COLO829 (cell line): ENCODE results near the gene TDRKH.

Source experiments
- DNase-seq: peaks from one replicate; pipeline ENCODE4 v3.0.0; 2012; ENCODE audit warnings: low spot score

Gene TDRKH

DNA sequence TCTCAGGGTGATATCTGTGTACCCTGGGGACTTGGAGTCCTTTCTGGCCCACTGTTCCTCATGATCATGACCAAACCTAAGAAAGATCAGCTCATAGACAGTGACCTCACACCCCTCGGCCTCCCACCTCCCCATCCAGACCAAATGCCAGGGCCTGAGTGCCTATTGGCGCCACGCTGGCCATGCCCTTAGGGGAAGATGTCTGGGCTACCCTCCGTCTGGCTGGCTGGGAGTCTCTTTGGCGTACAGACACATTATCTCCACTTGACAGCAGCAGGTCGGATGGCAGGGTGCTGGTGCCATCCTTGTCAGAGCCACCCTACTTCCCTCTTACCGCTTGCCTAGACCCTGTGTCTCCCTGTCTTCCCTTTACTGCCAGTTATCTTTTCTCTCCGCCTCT lies 32.9 kb upstream of the TDRKH start:
- DNase-seq, result no peak

DNA sequence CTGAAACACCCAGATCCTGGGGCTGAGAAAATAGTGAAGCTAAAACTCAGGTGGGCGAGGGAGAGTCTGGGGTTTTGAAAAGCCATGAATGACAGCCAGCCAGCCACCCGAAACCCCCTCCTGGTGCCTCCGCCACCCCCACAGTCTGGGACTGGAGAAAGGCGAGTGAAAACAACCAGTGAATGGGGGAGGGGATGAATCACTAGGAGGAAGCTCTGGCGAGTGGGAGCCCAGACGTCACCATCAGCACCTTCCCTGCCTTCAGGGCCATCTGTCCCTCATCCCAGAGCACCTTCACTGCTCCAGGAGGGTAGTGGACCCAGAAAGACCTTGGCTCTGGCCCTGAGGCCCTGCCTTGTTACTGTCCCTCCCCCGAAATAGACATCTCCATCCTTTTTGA lies 32.1 kb upstream of the TDRKH start:
- no peak for DNase-seq

DNA sequence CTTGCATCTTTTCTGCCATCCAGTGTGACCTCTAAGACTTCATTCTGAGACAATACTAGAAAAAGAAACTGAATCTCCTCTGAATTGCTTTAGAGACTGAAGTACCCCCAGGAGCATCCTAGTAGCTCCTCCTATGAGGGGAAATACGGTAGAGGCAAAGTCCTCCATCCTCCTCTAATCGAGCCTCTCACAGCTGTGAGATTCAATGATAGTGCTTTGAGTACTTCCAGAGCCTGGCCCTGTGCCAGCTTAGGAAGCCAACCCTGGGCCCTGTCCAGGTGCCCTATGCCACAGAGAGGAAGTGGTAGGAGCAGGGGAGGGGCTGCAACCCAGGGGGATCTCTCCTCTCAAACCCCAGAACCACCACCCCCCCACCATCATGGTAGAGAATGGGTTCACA lies 30.6 kb upstream of the TDRKH start:
- no peak for DNase-seq

DNA sequence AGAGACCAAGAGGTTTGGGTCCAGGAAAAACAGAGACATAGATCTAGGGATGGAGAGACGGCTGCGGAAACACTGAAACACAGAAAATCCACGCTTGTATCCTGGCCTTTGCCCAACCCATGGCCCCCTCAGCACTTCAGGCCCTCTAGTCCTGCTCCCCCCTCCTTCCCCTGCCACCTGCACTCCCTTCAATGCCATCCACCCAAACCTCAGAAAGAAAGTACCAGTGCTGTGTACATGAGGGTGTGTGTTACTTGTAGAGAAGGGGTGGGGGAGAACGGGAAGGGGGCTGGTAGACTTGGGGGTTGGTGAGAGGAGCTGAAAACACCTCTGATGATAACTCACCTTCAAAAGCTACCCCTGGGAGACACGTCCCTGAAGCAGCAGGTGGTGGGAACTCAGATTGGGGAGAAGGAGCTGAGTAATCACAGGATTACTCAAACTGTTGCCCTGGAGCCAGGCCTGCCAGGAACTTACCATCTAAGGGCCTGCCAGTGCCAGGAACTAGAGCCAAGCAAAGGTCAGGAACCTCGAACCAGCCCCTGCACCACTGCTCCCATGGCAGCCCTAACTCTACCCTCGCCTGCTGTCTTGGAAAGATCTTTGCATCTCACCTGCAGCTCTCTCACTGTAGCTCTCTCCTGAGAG lies 29.8 kb upstream of the TDRKH start:
- no peak for DNase-seq

DNA sequence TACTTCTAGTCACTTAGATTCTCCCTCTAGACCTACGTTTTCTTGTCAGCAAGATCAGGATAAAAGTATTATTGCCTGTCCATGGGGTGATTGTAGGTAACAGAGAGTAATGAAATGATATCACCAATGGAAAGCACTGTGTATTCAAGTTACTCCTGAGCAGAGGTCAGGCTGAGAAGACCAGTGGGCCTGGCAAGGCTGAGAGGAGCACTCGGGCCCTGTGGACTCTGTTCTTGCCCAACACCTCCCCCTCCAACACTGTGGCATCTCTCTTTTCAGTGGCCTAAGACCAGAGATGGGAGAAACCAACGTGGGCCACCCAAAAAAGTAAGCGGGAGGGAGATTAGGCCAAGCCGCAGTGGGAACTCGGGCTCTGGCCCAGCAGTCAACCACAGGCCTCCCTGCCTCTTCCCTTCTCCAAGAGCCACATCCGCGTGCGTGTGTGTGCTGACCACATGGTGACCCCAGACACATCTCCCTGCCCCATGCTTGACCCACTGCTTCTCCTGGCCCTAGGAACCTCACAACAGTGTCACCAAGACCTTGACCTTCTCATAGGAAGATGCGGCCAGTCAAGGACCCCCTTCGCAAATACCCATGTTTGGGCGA lies 29.0 kb upstream of the TDRKH start:
- DNase-seq, result no peak

DNA sequence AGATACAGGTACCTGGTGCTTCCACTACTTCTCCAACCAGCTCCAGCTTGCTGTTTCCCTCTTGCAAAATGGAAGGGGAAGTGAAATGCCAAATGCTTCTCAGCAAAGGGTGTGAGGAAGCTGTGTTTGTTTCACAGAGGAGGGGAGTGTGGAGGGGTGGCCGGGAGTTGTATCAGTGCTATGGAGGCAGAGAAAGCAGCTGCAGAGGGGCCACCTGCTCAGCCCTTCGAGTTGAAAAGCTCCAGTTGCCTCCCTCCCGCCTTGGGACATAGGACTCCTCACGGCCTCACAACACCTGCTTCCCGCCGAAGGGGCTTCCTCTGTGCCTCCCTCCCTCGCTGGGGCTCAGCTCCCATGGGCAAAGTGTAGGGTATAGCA lies 27.0 kb upstream of the TDRKH start:
- DNase-seq, result no peak

DNA sequence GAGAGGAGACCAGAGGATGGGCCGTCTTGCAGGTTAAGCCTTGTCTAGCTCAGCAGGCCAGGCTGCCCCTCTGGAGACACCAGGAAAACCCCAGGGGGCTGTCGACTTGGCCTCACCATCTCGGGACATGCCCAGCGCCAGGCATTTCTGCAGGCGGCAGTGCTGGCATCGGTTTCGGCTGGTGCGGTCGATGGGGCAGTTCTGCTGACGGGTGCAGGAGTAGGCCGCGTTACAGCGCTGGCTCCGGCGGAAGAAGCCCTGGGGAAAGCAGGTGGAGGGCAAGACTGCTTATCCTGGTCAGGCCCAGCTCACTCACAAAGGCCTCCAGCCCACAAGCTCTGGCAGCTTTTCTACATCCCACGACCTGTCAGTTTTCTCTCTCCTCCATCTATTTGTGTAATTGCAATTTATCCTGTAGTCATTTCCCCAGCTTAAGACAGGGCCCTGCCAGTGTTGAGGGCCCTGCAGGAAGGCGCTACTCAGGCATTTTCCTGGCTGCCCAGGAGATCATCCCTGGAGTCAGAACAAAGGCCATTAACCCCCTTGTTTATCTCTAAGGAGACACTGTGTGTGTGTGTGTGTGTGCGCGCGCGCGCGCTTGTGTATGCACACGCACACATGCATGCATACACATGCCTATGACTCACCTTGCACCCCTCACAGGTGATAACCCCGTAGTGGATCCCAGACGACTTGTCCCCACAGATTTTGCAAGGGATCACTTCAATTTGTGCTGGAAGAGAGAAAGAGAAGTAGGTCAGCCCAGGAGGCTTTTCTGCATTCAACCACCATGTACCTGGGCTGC lies 26.4 kb upstream of the TDRKH start:
- DNase-seq, result no peak

DNA sequence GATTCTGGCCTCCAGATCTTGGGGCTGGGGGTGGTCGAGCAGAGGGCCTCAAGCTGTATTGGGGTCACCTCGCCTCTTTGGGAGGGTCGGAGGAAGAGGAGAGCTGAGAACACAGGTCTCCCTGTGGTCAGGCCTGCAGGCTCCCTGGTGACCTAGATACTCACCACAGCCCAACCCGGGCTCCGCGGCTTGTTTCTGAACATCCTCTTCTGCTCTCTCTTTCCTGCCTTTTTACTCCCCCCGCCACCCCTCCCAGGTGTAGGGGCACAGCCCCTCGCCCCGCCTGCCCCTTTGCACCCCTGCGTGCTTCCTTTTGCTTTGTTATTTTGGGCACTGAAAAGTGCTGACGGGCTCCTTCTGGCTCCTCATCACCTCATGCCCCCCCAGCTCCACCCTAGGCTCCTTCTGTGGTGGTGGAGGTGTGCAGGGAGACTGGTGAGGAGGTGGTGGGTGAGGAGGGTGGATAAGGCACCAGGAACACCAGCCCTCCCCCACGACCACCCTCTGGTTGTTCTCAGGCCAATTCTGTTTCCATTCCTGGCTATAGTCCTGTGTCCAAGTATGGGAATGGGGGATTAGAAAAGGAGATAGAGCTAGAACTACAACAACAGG lies 25.5 kb upstream of the TDRKH start:
- DNase-seq, result no peak

DNA sequence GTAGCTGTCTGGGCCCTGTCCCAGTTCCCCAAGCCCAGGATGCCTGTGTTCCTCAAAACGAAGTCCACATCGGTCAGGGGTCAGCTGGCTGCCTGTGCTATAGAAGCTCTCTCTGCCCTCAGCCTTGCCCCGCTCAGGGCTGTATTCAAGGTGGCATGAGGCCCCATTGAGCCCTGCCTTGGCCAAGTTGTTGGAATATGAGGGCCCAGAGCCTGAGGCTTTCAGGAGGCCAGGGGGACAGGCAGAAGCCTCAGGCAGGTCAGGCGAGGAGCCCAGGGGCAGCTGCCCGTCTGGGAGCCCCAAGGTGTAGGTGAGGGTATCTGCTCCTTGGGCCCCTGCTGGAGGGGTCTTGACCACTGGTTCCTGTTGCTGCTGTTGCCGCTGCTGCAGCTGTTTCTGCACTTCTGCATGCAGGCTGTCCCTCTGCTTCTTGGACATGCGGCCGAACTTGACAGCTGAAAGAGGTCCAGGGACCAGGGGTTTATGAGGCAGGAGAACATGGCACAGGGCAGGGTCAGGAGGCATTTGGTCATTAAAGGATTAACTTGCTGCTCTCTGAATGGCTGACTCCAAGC lies 24.8 kb upstream of the TDRKH start:
- no peak for DNase-seq

DNA sequence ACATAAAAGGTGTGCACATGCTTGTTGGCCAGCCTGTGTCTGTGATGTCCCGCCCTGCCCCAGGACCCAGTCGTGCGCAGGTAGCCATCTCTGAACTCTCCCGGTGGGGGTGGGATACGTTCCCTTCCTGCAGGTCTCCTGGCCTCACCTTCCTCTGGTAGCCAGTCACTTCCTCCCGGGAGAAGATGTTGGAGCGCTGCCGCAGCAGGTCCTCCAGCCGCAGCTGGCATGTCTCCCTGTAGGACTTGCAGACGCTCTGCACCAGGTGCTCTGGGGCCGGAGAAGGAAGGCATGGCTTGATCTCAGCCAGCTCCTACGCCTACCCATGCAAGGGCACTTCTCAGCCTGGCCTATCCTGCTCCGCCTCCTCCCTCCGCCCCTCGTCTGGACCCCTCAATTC lies 24.1 kb upstream of the TDRKH start:
- no peak for DNase-seq

DNA sequence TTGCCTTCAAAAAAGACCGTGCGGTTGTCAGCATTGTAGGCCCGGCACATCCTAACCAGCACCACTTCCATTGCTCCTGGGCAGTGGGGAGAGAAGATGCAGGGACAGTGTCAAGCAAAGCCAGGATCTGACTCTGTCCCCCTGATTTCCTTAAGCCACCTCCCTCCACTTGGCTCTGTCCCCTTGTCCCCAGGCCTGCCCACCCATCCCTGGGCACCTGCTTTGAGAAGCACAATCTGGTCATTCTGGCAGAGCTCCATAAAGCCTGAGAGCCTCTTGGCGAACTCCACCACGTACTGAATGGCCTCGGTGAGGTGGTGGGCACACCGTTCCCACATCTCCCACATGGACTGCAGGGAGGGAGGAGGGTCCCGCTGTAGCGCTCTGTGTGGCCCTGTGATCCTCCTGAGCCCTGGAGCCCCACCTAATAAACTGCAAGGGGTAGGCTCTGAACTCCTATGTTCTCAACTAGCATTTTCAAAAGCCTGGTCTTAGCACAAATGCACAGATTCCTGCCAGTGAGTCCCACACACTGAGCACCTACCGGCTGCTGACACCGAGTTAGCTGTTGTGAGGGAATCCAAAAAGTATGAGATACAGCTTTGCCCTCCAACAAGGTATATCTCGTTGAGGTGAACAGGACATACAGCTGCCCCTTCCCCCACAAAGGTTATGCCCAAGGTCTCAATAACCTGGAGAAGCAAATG lies 23.1 kb upstream of the TDRKH start:
- DNase-seq, result no peak

DNA sequence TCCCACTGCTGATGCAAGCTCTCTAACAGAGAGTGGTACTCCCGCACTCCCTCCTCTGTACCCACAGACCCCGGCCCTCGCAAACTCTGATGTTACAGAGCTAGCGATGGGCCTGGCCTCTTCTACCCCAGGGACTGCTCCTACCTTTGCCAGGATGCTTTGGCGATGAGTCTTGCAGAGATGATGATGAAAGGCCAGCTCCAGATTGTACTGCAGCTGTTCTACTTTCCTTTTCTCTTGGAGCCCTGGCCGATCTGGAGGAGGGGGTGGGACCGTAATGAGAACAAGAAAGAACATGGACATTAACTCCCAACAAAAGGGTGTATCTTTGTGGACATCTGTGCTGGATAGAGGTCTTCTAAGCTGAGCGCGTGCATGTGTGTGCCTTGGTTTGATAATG lies 20.9 kb upstream of the TDRKH start:
- DNase-seq, result no peak

DNA sequence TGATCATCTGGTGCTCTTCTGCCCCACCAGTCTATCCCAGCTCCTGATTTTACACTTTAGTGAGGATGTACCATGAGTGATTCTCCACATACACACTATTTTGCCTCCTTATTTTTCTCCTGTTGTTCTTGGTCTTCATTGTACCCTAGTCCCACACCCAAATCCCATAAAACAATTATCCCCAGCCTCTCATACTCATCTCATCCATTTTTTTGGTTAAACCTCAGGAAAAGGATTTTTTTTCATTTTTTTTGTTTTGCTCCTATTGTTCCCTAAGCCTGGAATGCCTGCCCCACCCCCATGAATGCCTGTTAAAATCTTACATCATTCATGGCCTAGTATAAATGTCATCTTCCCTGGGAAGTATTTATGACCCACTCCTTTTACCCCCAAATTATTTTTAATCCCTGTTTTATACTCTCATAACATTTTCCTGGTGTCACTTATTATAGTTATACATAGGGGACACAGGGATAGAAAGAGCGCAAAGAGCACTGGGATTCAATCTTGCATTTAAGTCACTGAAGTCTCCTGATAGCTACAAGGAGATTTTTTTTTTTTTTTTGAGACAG lies 19.8 kb upstream of the TDRKH start:
- no peak for DNase-seq

DNA sequence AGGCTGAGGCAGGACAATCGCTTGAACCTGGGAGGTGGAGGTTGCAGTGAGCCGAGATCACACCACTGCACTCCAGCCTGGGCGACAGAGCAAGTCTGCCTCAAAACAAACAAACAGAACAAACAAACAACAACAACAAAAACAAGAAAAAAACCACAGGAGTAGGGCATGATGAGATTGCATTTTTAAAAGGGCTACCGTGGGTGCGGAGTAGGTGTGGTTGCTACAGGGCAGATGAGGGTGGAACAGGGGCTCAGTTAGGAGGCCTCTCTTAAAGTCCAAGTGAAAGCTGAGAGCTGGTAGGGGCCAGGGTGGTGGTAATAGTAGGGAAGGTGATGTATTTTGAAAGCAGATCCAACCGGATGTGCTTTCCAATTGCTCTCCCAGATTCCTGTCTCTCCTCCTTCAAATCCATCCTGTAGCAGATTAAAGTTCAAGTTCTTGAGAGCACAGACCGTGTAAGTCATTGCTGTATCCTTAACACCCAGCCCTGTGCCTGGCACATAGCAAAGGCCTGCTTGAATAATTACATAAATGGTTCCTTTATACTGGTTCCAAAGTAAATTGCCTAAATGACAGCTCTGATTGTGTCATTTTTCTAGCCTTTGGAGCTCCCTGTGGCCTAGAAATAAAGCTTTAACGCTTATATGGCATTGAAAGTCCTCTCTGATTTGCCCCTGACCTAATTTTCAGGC lies 19.1 kb upstream of the TDRKH start:
- no peak for DNase-seq

DNA sequence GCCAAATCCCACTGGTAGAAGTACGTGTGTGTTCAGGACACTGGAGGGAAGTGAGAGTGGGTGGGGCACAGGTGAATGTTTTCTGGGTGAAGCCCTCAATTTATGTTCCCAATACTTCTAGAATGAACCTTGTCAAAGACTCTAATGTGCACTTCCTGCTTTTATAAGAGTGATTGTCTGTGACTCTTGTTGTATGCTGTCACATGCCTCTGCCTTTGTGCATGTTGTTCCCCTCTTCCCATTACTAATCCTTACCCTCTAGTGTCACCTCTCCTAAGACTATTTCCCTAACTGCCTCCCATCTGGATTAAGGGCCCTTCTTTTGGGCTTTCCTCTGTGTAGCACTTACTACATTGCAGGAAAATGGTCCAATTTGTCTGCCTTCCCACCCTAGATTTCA lies 17.5 kb upstream of the TDRKH start:
- no peak for DNase-seq

DNA sequence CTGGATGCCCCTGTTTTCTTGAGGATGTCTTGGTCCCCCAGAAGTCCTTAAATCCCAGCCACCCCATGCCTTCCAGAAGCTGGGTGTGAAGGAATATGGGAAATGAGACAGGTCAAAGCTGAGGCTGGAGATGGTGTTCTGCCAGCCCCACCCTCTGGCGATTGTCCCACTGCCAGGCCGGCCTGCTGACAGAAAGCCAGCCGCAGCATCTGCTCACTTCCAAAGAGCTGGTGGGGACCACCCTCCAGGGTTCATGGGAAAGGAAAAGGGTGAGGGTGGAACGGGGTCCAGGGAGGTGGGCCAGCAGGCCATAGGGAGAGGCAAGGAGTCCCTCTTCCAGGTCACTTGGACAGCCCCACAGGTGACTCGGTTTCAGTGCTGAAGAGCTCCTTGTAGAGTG lies 16.8 kb upstream of the TDRKH start:
- no peak for DNase-seq

DNA sequence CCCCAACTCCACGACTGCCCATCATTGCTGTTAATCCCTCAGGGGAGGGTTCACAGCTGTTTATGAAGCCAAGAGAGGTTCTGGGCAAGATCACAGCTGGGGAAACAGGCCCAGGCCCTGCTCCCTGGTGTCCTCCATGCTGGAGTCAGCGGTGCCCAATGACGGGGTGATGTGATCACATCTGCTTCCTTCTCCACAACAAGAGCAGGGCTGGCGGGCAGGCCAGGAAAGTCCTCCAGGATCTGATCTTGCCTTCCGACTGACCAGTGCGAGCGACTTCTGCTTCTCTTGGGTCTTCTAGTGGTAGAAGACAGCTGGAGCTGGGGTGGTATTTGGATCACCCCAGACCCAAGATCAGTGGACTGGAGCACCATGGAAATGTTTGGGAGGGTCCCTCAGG lies 15.9 kb upstream of the TDRKH start:
- DNase-seq, result no peak

DNA sequence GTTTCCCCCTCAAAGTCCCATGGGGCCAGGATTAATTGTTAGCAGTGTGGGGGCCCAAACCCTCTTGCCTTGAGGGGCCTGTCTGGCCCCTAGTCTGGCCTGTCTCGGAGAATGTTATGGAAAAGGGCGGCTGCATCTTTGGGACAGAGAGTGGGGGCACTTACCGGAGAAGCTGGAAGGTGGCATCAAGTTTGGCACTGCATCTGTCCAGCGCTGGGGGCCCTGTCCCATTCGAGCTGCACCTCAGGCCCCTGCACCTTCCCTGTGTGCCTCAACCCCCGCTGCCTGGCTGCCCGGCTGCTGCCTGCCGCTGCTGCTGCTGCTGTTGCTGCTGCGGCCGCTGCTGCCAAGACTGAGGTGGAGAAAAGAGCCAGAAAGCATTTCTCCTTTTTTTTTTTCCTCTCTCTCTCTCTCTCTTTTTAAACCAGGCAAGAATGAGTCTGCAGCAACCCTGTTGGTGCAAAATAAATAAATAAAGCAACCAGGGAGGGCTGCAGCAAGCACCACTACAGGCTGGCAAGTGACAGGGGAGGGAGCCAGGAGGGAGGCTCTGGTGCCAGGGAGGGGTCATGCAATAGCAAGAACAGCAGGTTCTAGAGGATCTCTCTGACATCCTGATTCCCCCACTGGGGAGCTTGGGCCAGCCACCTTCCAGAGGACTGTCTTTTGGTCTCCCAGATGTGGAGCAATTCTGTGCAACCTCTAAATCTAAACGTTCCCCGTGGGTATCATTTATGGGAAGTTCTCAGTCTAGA lies 14.9 kb upstream of the TDRKH start, which contains the start of gene LINGO4:
Gene LINGO4 (minus strand): TSS at position 354 of the 755 bp plus-strand sequence. CDS start 2,715 bp downstream, outside the sequence.
- DNase-seq, result no peak

DNA sequence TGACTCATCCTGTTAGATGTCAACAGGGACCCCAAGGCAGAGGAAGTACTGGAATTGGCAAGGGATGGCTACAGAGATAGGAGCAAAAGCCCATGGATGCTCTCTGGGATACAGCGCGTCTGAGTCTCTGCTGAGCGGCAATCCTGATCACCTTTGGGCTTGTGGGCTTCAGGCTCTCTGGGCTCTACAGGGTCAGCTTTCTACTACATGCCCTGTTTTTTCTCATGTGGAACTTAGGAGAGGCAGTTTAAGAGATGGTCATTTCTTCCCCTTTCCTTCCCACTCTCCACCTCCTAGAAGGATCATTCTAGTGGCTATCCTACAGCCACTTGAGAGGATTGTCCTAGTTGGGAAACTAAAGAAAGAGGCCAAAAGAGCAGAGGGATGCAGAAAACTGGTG lies 13.6 kb upstream of the TDRKH start:
- DNase-seq, result no peak

DNA sequence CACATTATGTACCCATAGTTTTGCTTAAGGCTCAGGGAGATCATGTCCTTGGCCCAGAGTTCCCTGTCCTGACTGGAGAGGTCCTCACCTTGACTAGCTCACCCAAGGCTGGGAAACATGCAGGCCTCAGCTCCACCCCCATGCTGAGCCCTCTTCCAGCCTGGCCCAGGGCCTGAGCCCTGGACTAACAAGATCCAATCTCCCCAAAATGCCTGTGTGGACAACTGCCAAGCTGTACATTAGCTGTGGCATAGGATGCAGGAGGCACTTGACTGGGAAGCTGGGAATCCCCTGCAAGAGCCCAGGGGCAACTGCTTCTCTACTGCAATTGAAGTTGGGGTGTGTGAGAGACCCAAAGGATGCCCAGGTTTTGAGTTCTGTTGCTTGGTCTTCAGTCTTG lies 12.9 kb upstream of the TDRKH start:
- no peak for DNase-seq
